K562 (cell line): ENCODE data around the gene LRRTM4.

Experiments used
- CCNT2 ChIP-seq: IDR thresholded peaks from 2 replicates; pipeline ENCODE4 v1.6.1; 2011; ENCODE audit warnings: borderline replicate concordance, low read depth, mild to moderate bottlenecking, moderate library complexity, mixed read lengths, low read length; ENCODE audit not compliant: insufficient read length; ENCODE audit errors: extremely low read depth
- HOMEZ ChIP-seq: fragments of 250-450 bp; sonication (Bioruptor Pico); IDR thresholded peaks from 2 replicates; pipeline ENCODE4 v1.4.0; 2020; ENCODE audit warnings: mild to moderate bottlenecking, moderate library complexity
- KAT8 ChIP-seq: fragments of 450-650 bp; IDR thresholded peaks from 2 replicates; pipeline ENCODE4 v1.6.1; 2016; ENCODE audit warnings: low read depth, mild to moderate bottlenecking
- MYNN ChIP-seq, 2 experiments: sonication (generic); formaldehyde crosslinking in 1 of 2; IDR thresholded peaks; 2 replicates each; pipeline versions ENCODE4 v1.5.0 to v1.6.1; 2016 to 2020; ENCODE audit warnings: antibody characterized with exemption in 1 of 2, missing genetic modification reagents in 1 of 2
- POLR2A ChIP-seq: fragments of 450-650 bp; conservative IDR thresholded peaks from 2 replicates; pipeline ENCODE4 v1.6.1; 2016
- POLR2AphosphoS5 ChIP-seq: IDR thresholded peaks from 2 replicates; pipeline ENCODE4 v1.6.1; 2011; ENCODE audit warnings: mild to moderate bottlenecking, low read depth, low read length, moderate library complexity; ENCODE audit not compliant: control insufficient read depth, insufficient read depth
- ZNF512 ChIP-seq: IDR thresholded peaks from 2 replicates; pipeline ENCODE4 v1.6.1; 2016; ENCODE audit warnings: missing genetic modification characterization, missing compliant biosample characterization
- TF ChIP-seq, protein P1 (sequence below), 3 experiments: IDR thresholded peaks in 2 of 3; conservative IDR thresholded peaks in 1 of 3; 2 replicates each; pipeline ENCODE4 v1.5.1; 2011 to 2012; ENCODE audit warnings: low read length in 3 of 3, mild to moderate bottlenecking in 3 of 3, control low read depth in 2 of 3, improper control_type of control experiment in 1 of 3, inconsistent platforms in 1 of 3, low read depth in 1 of 3, mixed read lengths in 1 of 3, moderate library complexity in 1 of 3; ENCODE audit not compliant: insufficient read depth in 2 of 3
- TF ChIP-seq, protein P2 (sequence below), 2 experiments: IDR thresholded peaks; 2 replicates each; pipeline ENCODE4 v1.6.1; 2011; ENCODE audit warnings: borderline replicate concordance in 1 of 2, control low read depth in 1 of 2, low read depth in 1 of 2, low read length in 1 of 2, mild to moderate bottlenecking in 1 of 2, mixed read lengths in 1 of 2, moderate library complexity in 1 of 2; ENCODE audit not compliant: insufficient read depth in 1 of 2, insufficient read length in 1 of 2, poor library complexity in 1 of 2, severe bottlenecking in 1 of 2; ENCODE audit errors: extremely low read depth in 1 of 2

GRCh38 chr2:77325395-77325794, 196.8 kb downstream of the LRRTM4 start:
- no peak for TF ChIP-seq MYNN (IDR thresholded peaks at IDR 0.05)
- no peak for TF ChIP-seq MYNN (CRISPR knock-in tag; IDR thresholded peaks at IDR 0.05)
- no peak for TF ChIP-seq POLR2AphosphoS5
- TF ChIP-seq KAT8 = no peak
- TF ChIP-seq HOMEZ (CRISPR knock-in tag) = no peak
- TF ChIP-seq, protein P1, sequence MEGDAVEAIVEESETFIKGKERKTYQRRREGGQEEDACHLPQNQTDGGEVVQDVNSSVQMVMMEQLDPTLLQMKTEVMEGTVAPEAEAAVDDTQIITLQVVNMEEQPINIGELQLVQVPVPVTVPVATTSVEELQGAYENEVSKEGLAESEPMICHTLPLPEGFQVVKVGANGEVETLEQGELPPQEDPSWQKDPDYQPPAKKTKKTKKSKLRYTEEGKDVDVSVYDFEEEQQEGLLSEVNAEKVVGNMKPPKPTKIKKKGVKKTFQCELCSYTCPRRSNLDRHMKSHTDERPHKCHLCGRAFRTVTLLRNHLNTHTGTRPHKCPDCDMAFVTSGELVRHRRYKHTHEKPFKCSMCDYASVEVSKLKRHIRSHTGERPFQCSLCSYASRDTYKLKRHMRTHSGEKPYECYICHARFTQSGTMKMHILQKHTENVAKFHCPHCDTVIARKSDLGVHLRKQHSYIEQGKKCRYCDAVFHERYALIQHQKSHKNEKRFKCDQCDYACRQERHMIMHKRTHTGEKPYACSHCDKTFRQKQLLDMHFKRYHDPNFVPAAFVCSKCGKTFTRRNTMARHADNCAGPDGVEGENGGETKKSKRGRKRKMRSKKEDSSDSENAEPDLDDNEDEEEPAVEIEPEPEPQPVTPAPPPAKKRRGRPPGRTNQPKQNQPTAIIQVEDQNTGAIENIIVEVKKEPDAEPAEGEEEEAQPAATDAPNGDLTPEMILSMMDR (IDR thresholded peaks at IDR 0.05 in 2 of 3, conservative IDR thresholded peaks at IDR 0.05 in 1 of 3; ENCODE audit: insufficient read depth in 2 of 3, low read depth in 1 of 3, low read length in 3 of 3) = no peak
- no peak for TF ChIP-seq POLR2A
- TF ChIP-seq, protein P2, sequence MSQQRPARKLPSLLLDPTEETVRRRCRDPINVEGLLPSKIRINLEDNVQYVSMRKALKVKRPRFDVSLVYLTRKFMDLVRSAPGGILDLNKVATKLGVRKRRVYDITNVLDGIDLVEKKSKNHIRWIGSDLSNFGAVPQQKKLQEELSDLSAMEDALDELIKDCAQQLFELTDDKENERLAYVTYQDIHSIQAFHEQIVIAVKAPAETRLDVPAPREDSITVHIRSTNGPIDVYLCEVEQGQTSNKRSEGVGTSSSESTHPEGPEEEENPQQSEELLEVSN (IDR thresholded peaks at IDR 0.05; ENCODE audit: borderline replicate concordance in 1 of 2, extremely low read depth in 1 of 2, insufficient read depth in 1 of 2, insufficient read length in 1 of 2, low read depth in 1 of 2, low read length in 1 of 2, poor library complexity in 1 of 2, severe bottlenecking in 1 of 2) = no peak
- TF ChIP-seq CCNT2 = no peak
- TF ChIP-seq ZNF512 (tag) = no peak
